Cardiac fibroblast (primary cell): ENCODE data around the gene ARFIP1.

Experiments
- DNase-seq, 2 donors: peaks; one replicate each; pipeline versions ENCODE4 v3.0.0 to v3.0.0-alpha.2; 2010; ENCODE audit warnings: low read depth in 2 of 2
- H3K4me3 ChIP-seq, 2 donors: replicated peaks in 1 of 2; 1 replicate in 1 of 2; 2 replicates in 1 of 2; pipeline ENCODE4 v1.5.1; 2011; ENCODE audit warnings: low read depth in 2 of 2, low read length in 2 of 2, mild to moderate bottlenecking in 2 of 2, moderate library complexity in 1 of 2
- CTCF ChIP-seq: IDR thresholded peaks from one replicate; pipeline ENCODE4 v1.5.1; 2011; ENCODE audit warnings: low read depth, mild to moderate bottlenecking, low read length, inconsistent platforms

Gene ARFIP1

GRCh38 chr4:152773953-152774352, 5.8 kb upstream of the ARFIP1 start:
- no peak overlapping the region for H3K4me3 ChIP-seq
- no peak for TF ChIP-seq CTCF
- DNase-seq, result no peak

- DNase-seq, result peak; percentile 25 to 31
- TF ChIP-seq CTCF, result no peak
- no peak overlapping the region for H3K4me3 ChIP-seq
Observed at GRCh38 chr4:152776352-152776751, 3.4 kb upstream of the ARFIP1 start.

GRCh38 chr4:152777488-152777887, 2.3 kb upstream of the ARFIP1 start:
- H3K4me3 ChIP-seq, result no peak overlapping the region
- TF ChIP-seq CTCF, result no peak
- no peak for DNase-seq

GRCh38 chr4:152778656-152779512, 870 bp upstream of the ARFIP1 start:
- TF ChIP-seq CTCF, result no peak
- H3K4me3 ChIP-seq, result peak overlapping the region; percentile 85 to 86
- DNase-seq, result peak; percentile 28 to 29

GRCh38 chr4:152780267-152780778, 569 bp downstream of the ARFIP1 start:
- DNase-seq, result peak; percentile 36 to 51
- no peak for TF ChIP-seq CTCF
- H3K4me3 ChIP-seq, result peak overlapping the region; percentile 85 to 86

- TF ChIP-seq CTCF, result peak; percentile 31
- peak; percentile 50 to 87 for DNase-seq
- H3K4me3 ChIP-seq, result no peak overlapping the region
Observed at GRCh38 chr4:152784490-152785350, 5.0 kb downstream of the ARFIP1 start.
